HepG2 (cell line): Measurements from ENCODE around the gene RARS1. TPM values are rescaled to one million over a fixed set of nuclear protein-coding genes. Genes with fewer than 3 reads are reported as not detected.

Experiments used
- ATAC-seq: fragments of 200-7000 bp; cut with Tn5 transposase; 3 replicates; pipeline ENCODE4 v1.9.1; 2020; ENCODE audit warnings: mild to moderate bottlenecking, moderate library complexity
- Bru-seq: library from RNA; stranded (reverse); fragments of 400-500 nt; gene quantifications from one replicate; lab custom pipeline; 2021; lab: Mats Ljungman, UMichigan
- BruChase-seq, 2 experiments: library from RNA; stranded (reverse); fragments of 400-500 nt; gene quantifications; one replicate each; lab custom pipeline; 2021; lab: Mats Ljungman, UMichigan
- BruUV-seq: library from RNA; stranded (reverse); fragments of 400-500 nt; replicated peaks from 2 replicates; lab custom pipeline; 2021; lab: Mats Ljungman, UMichigan
- CTCF ChIA-PET: fragments of 300-600 bp; formaldehyde crosslinking; extraction: SDS; loops from one replicate; lab custom pipeline; 2021; ENCODE audit warnings: low total read pairs, inconsistent platforms, low intra/inter-chr PET ratio; lab: Yijun Ruan, JAX
- POLR2A ChIA-PET: fragments of 350-600 bp; sonication (Branson Sonifier 250); formaldehyde crosslinking; loops from one replicate; lab custom pipeline; 2020; ENCODE audit warnings: antibody characterized with exemption, inconsistent platforms; lab: Yijun Ruan, JAX
- DNase-seq: peaks from one replicate; pipeline ENCODE4 v3.0.0-alpha.2; 2015; ENCODE audit warnings: low spot score
- FAIRE-seq: peaks from 3 replicates; lab custom pipeline; 2011; peaks lifted over from hg19 to GRCh38; lab: Jason Lieb, UNC
- H2AFZ ChIP-seq: one replicate; pipeline ENCODE4 v1.6.1; 2011; ENCODE audit warnings: low read length, inconsistent platforms
- H3K27ac ChIP-seq: fragments of 300-600 bp; 3 replicates; pipeline ENCODE4 v1.8.0; 2011; ENCODE audit warnings: mixed run types, mild to moderate bottlenecking, mixed read lengths, low read length, inconsistent platforms; ENCODE audit not compliant: insufficient read depth; ENCODE audit errors: extremely low read length
- H3K27me3 ChIP-seq, 2 experiments: fragments of 200-600 bp in 1 of 2; 2 replicates in 1 of 2; 3 replicates in 1 of 2; pipeline versions ENCODE4 v1.6.0 to v1.8.0; 2011; ENCODE audit warnings: low read length in 2 of 2, mild to moderate bottlenecking in 2 of 2, moderate library complexity in 2 of 2, inconsistent platforms in 1 of 2; ENCODE audit not compliant: insufficient read depth in 2 of 2, control insufficient read depth in 1 of 2
- H3K36me3 ChIP-seq, 2 experiments: fragments of 200-600 bp in 1 of 2; replicated peaks in 1 of 2; 2 replicates in 1 of 2; 3 replicates in 1 of 2; pipeline versions ENCODE4 v1.5.1 to v1.8.0; 2011; ENCODE audit warnings: low read length in 2 of 2, inconsistent platforms in 1 of 2; ENCODE audit not compliant: insufficient read depth in 2 of 2, control insufficient read depth in 1 of 2
- H3K4me1 ChIP-seq: 2 replicates; pipeline ENCODE4 v1.5.1; 2012; ENCODE audit warnings: low read length, inconsistent platforms; ENCODE audit not compliant: insufficient read depth
- H3K4me2 ChIP-seq: 2 replicates; pipeline ENCODE4 v1.6.0; 2011; ENCODE audit warnings: low read depth, low read length, inconsistent platforms
- H3K4me3 ChIP-seq, 3 experiments: fragments of 200-600 bp in 1 of 3; sonication (generic), shearing (Covaris generic) in 1 of 3; replicated peaks in 1 of 3; 2 replicates each; pipeline ENCODE4 v1.5.1; 2011 to 2016; ENCODE audit warnings: low read length in 3 of 3, inconsistent platforms in 2 of 3, low read depth in 2 of 3, mild to moderate bottlenecking in 2 of 3, control low read depth in 1 of 3, mixed read lengths in 1 of 3; ENCODE audit not compliant: insufficient read depth in 1 of 3
- H3K79me2 ChIP-seq: one replicate; pipeline ENCODE4 v1.6.1; 2011; ENCODE audit warnings: low read length, inconsistent platforms; ENCODE audit not compliant: insufficient read depth
- H3K9ac ChIP-seq: 2 replicates; pipeline ENCODE4 v1.6.0; 2011; ENCODE audit warnings: mild to moderate bottlenecking, low read depth, low read length, inconsistent platforms; ENCODE audit not compliant: insufficient read depth
- H3K9me3 ChIP-seq: 2 replicates; pipeline ENCODE4 v1.5.1; 2012; ENCODE audit warnings: mild to moderate bottlenecking, low read length
- H4K20me1 ChIP-seq: 2 replicates; pipeline ENCODE4 v1.6.0; 2011; ENCODE audit warnings: inconsistent platforms, mild to moderate bottlenecking, low read length, moderate library complexity; ENCODE audit not compliant: insufficient read depth
- DZIP1 ChIP-seq: sonication (generic); formaldehyde crosslinking; IDR thresholded peaks from 2 replicates; pipeline ENCODE4 v1.5.0; 2020; ENCODE audit warnings: mild to moderate bottlenecking, missing genetic modification reagents
- KLF16 ChIP-seq, 2 experiments: sonication (generic) in 1 of 2; formaldehyde crosslinking in 1 of 2; IDR thresholded peaks; 2 replicates each; pipeline versions ENCODE4 v1.6.1 to v1.8.0; 2016 to 2023; ENCODE audit warnings: missing genetic modification reagents in 2 of 2, missing compliant biosample characterization in 1 of 2
- KMT2A ChIP-seq: sonication (generic); formaldehyde crosslinking; IDR thresholded peaks from 2 replicates; pipeline ENCODE4 v1.4.0; 2020; ENCODE audit warnings: missing genetic modification reagents
- LCORL ChIP-seq, 2 experiments: fragments of 450-650 bp in 1 of 2; sonication (generic) in 1 of 2; formaldehyde crosslinking in 1 of 2; IDR thresholded peaks; 2 replicates each; pipeline versions ENCODE4 v1.5.0 to v1.6.1; 2017 to 2020; ENCODE audit warnings: antibody characterized with exemption in 1 of 2, missing genetic modification reagents in 1 of 2
- RNF2 ChIP-seq: fragments of 450-650 bp; conservative IDR thresholded peaks from 2 replicates; pipeline ENCODE4 v1.6.1; 2016; ENCODE audit warnings: low read depth
- THRA ChIP-seq: sonication (generic); formaldehyde crosslinking; IDR thresholded peaks from 2 replicates; pipeline ENCODE4 v1.4.0; 2020; ENCODE audit warnings: missing genetic modification reagents, borderline replicate concordance
- ZBTB37 ChIP-seq: sonication (generic); formaldehyde crosslinking; IDR thresholded peaks from 2 replicates; pipeline ENCODE4 v1.4.0; 2020; ENCODE audit warnings: mild to moderate bottlenecking, missing genetic modification reagents
- ZNF335 ChIP-seq: sonication (generic); formaldehyde crosslinking; IDR thresholded peaks from 2 replicates; pipeline ENCODE4 v1.4.0; 2020; ENCODE audit warnings: missing genetic modification reagents
- ZNF670 ChIP-seq: sonication (generic); formaldehyde crosslinking; IDR thresholded peaks from 2 replicates; pipeline ENCODE4 v1.8.0; 2022; ENCODE audit warnings: mild to moderate bottlenecking, missing genetic modification reagents, borderline replicate concordance
- ZNF891 ChIP-seq: sonication (generic); formaldehyde crosslinking; IDR thresholded peaks from 2 replicates; pipeline ENCODE4 v1.5.0; 2020; ENCODE audit warnings: mild to moderate bottlenecking, missing genetic modification reagents
- WGBS: methylation state at CpG from one replicate; pipeline ENCODE4 v1.1.6; 2017; ENCODE audit warnings: low lambda C conversion rate; 5-methylcytosine and 5-hydroxymethylcytosine counted together
- in situ Hi-C: cut with HindIII; loops from 2 replicates; pipeline ENCODE4 v1.10.0; 2017; ENCODE audit warnings: low pct_unique_long_range_greater_than_20kb; ENCODE audit not compliant: extremely low pct_ligation_motif_present
- intact Hi-C: fragments of 100-400 bp; cut with micrococcal nuclease; formaldehyde crosslinking; loops from one replicate; pipeline ENCODE4 v1.10.0; 2022; ENCODE audit not compliant: unreplicated experiment
- long read RNA-seq, 2 experiments: library from RNA in 1 of 2; library from polyadenylated mRNA in 1 of 2; stranded (forward) in 1 of 2; unstranded in 1 of 2; transcript quantifications; one replicate each; pipeline ENCODE4 v2.0.0, GENCODE V29; 2019 to 2022
- polyA minus RNA-seq, 3 experiments: library from RNA; depleted of rRNA, polyadenylated mRNA; stranded (reverse); fragments of >200 nt; gene quantifications; 2 replicates each; pipeline ENCODE4 v1.2.3, GENCODE V29; 2011; ENCODE audit warnings: low replicate concordance in 1 of 3
- polyA plus RNA-seq, 8 experiments: library from polyadenylated mRNA; depleted of rRNA in 3 of 8; stranded (reverse) in 7 of 8; unstranded in 1 of 8; fragments of >200 nt; fragmentation: Illumina TruSeq in 4 of 8; extraction: Trizol in 4 of 8; gene quantifications; 2 replicates each; pipeline versions ENCODE4 v1.2.1 to v1.2.3, GENCODE V29; 2011 to 2016; ENCODE audit warnings: low read depth in 4 of 8, missing spikeins in 1 of 8, mixed read lengths in 1 of 8; ENCODE audit not compliant: insufficient read depth in 1 of 8
- total RNA-seq, 5 experiments: library from RNA; depleted of rRNA; stranded (reverse); fragments of >200 nt; fragmentation: Illumina TruSeq; extraction: Trizol; gene quantifications; 2 replicates each; pipeline ENCODE4 v1.2.3, GENCODE V29; 2016; ENCODE audit warnings: low read depth in 1 of 5

The RARS1 gene
- total RNA-seq (2016; rRNA removed; fragmentation: Illumina TruSeq; extraction: Trizol) (170 and 234 TPM in 2 replicates), polyA plus RNA-seq (2011; rRNA removed) (36.2 and 54.6 TPM in 2 replicates), polyA minus RNA-seq (2011; rRNA and poly(A)+ RNA removed; ENCODE audit: low replicate concordance) (9.9 and 30.3 TPM in 2 replicates), Bru-seq, nascent RNA (percentile 86 among the genes with signal in this experiment), BruChase-seq, experiment 1, labeled RNA remaining after a 6-hour chase (percentile 90 among the genes with signal in this experiment), BruChase-seq, experiment 2, labeled RNA remaining after a 2-hour chase (percentile 91 among the genes with signal in this experiment)
- 347 and 378 TPM in 2 replicates for total RNA-seq (2016; cell fraction: cytosol; rRNA removed; fragmentation: Illumina TruSeq; extraction: Trizol; ENCODE audit: low read depth)
- total RNA-seq (2016; cell fraction: insoluble cytoplasmic fraction; rRNA removed; fragmentation: Illumina TruSeq; extraction: Trizol), result 169 and 246 TPM in 2 replicates
- total RNA-seq (2016; cell fraction: membrane; rRNA removed; fragmentation: Illumina TruSeq; extraction: Trizol), result 105 and 124 TPM in 2 replicates
- total RNA-seq (2016; cell fraction: nucleus; rRNA removed; fragmentation: Illumina TruSeq; extraction: Trizol), result 78.0 and 91.8 TPM in 2 replicates
- polyA plus RNA-seq (2011; cell fraction: cytosol; rRNA removed), result 17.7 and 23.7 TPM in 2 replicates
- polyA plus RNA-seq (2011; cell fraction: nucleus; rRNA removed), result 36.1 and 43.2 TPM in 2 replicates
- polyA plus RNA-seq (2012), result 54.2 and 68.7 TPM in 2 replicates
- polyA plus RNA-seq (2016; cell fraction: cytosol; fragmentation: Illumina TruSeq; extraction: Trizol; ENCODE audit: low read depth), result 10.9 and 12.8 TPM in 2 replicates
- polyA plus RNA-seq (2016; cell fraction: insoluble cytoplasmic fraction; fragmentation: Illumina TruSeq; extraction: Trizol; ENCODE audit: low read depth), result 148 and 154 TPM in 2 replicates
- polyA plus RNA-seq (2016; cell fraction: membrane; fragmentation: Illumina TruSeq; extraction: Trizol; ENCODE audit: low read depth), result 18.4 and 20.4 TPM in 2 replicates
- 93.6 and 93.7 TPM in 2 replicates for polyA plus RNA-seq (2016; cell fraction: nucleus; fragmentation: Illumina TruSeq; extraction: Trizol; ENCODE audit: insufficient read depth, low read depth)
- 33.1 and 33.8 TPM in 2 replicates for polyA minus RNA-seq (2011; cell fraction: cytosol; rRNA and poly(A)+ RNA removed)
- 68.4 and 69.3 TPM in 2 replicates for polyA minus RNA-seq (2011; cell fraction: nucleus; rRNA and poly(A)+ RNA removed)
- long read RNA-seq, experiment 1, transcript RARS-201 (15 exons, 2,146 nt), result major isoform, 67 of 106 reads
- long read RNA-seq, experiment 1, partial matches to known transcripts, result 30 of 106 reads
- long read RNA-seq, experiment 1, other reads (novel, unspliced or antisense), result 9 of 106 reads
- long read RNA-seq, experiment 2, transcript RARS-201 (15 exons, 2,146 nt), result major isoform, 110 of 198 reads
- long read RNA-seq, experiment 2, partial matches to known transcripts, result 73 of 198 reads
- long read RNA-seq, experiment 2, other reads (novel, unspliced or antisense), result 14 of 198 reads

GRCh38 chr5:168486136-168486879 lies at the start of gene RARS1:
TSS of gene RARS1 (plus strand) at chr5:168486471. CDS start at chr5:168486499, 28 bp downstream.
- Histone ChIP-seq H3K4me1 (peaks cover 35% of the 10 kb centered on the region), H2AFZ (peak within 1 kb of the TSS; percentile 90), H3K36me3 (peaks cover 8 to 29% of the 10 kb centered on the region in 2 experiments), H3K9me3 (no peaks in the 10 kb centered on the region), H3K27ac (peak within 1 kb of the TSS; percentile 36), H3K4me3 (peak within 1 kb of the TSS; percentile 91 to 97 (median 95)), H4K20me1 (peaks cover 4% of the 10 kb centered on the region), H3K79me2 (peaks cover 29% of the 10 kb centered on the region), H3K9ac (peak within 1 kb of the TSS; percentile 76), H3K4me2 (peak within 1 kb of the TSS; percentile 92), H3K27me3 (no peaks in the 10 kb centered on the region; a peak in 1 of 5 replicates)
- POLR2A ChIA-PET, result interaction anchor here (1.7 kb wide), 1 partner anchor 105 kb away, joined by 5 read pairs; no protein-coding TSS in a partner anchor
- CTCF ChIA-PET, result interaction anchor here (0.7 to 0.8 kb wide), 2 partner anchors 16 to 217 kb away, joined by 4 to 6 read pairs; no protein-coding TSS in a partner anchor
- WGBS, result 10% methylated on average over 2 of the region's 40 CpGs
- DNase-seq (peak; percentile 88), FAIRE-seq (peak; percentile 84), ATAC-seq (peak; percentile 97)
- TSS peak; percentile 79 for BruUV-seq
- in situ Hi-C loops (loop anchor here (10.0 kb wide), 1 partner anchor 222 kb away; no protein-coding TSS in a partner anchor), intact Hi-C loops (loop anchor here (1.0 to 10.0 kb wide), 2 partner anchors 88 to 217 kb away; partner anchors contain the start of gene PANK3)
- TF ChIP-seq ZNF335 (peak; percentile 66; the same call in 1 of the 2 replicates), DZIP1 (CRISPR knock-in tag) (0 out of 2 replicates have a peak, but pooled peaks have one; percentile 33), RNF2 (no peak), KMT2A (CRISPR knock-in tag) (peak; percentile 96), ZBTB37 (CRISPR knock-in tag) (no peak), ZNF891 (peak; percentile 59; the same call in 1 of the 2 replicates), THRA (CRISPR knock-in tag) (peak; percentile 72; the same call in 1 of the 2 replicates), LCORL (IDR thresholded peaks at IDR 0.05) (no peak), LCORL (CRISPR knock-in tag; IDR thresholded peaks at IDR 0.05) (peak; percentile 77), KLF16 (CRISPR knock-in tag; IDR thresholded peaks at IDR 0.05) (peak in 1 of 2 experiments; percentile 89; a peak in 2 of 4 replicates), ZNF670 (0 out of 2 replicates have a peak, but pooled peaks have one; percentile 27)
